ENCODE results near the gene PNPLA1. TPM values are rescaled to one million over a fixed set of nuclear protein-coding genes. Genes with fewer than 3 reads are reported as not detected.

The PNPLA1 gene
- polyA plus RNA-seq, 4 donors: 2.2 to 2.8 (median 2.6) TPM

GRCh38 chr6:36312854-36313648 lies 43.2 kb downstream of the PNPLA1 start:
- no peak for DNase-seq (ENCODE audit: low read depth in 4 of 4, low spot score in 3 of 4)

DNA sequence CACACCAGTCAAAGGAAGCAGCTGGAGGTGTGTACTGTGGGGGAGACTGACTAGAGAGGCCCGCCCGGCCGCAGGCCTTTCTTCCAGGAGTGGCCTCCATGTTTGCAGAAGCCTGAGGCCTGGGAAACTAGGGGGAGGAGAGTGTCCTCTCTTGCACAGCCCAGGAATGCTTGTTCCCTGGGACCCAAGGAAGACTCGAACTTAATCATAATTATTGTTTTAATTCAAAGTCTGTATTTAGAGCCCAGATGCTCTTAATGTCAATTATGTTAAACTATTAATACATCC lies 43.7 kb downstream of the PNPLA1 start:
- DNase-seq (ENCODE audit: low read depth in 4 of 4, low spot score in 3 of 4): no peak

DNA sequence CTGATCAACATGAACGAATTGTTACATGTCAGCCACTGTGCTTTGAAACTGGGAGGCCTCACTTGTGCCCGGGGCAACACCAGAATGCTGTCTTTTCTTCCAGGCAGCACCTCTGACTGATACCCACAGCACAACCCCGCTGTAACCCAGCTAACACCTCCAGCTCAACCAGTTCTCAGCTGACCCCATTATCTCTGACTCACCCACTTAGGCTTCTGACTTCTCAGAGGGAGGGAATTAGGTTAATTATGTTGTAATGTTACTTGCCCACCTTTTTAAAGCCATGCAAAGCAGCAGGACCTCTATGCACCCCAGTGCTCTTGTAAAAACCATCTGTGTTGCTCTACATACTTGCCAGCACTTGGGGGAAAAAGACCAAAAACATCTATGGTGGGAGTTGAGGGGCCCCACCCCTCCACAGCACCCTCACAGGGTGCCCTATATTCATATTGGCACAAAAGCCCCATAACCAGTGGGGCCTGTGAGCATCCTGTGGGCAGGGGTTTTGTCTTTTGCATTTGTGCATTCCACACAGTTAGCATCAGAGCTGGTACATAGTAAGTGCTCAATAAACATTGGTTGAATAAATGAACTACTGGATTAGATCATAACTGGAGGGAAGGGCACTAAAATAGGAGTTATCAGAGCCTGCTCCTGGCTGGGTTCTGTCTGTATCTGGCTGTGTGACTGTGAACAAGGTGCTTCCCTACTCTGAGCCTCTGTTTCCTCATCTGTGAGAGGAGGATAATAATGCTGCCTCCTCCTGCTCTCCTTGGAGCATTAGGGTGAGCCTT lies 44.6 kb downstream of the PNPLA1 start:
- no peak for DNase-seq (ENCODE audit: low read depth in 4 of 4, low spot score in 3 of 4)

DNA sequence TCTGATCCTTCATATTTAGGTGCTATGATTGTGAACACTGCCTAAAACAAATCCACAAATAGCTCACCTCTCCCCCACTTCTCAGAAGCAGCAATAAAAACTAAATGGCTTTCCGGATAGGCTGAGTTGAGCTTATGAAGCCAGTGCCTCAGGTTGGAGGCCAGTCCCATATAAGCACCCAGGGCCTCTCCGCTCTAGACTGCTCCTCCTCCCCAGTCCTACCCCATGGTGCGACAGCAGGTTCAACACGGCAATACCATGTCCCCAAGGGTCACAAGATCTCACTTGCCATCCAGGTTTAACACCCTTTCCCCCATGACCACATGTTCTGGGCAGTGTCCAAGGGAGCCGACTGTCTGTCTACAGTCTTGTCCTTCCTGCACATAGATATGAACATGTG lies 46.1 kb downstream of the PNPLA1 start:
- no peak for DNase-seq (ENCODE audit: low read depth in 4 of 4, low spot score in 3 of 4)

- no peak for DNase-seq (ENCODE audit: low read depth in 4 of 4, low spot score in 3 of 4)
These were observed 47.8 kb downstream of the PNPLA1 start for GRCh38 chr6:36317623-36318022.

DNA sequence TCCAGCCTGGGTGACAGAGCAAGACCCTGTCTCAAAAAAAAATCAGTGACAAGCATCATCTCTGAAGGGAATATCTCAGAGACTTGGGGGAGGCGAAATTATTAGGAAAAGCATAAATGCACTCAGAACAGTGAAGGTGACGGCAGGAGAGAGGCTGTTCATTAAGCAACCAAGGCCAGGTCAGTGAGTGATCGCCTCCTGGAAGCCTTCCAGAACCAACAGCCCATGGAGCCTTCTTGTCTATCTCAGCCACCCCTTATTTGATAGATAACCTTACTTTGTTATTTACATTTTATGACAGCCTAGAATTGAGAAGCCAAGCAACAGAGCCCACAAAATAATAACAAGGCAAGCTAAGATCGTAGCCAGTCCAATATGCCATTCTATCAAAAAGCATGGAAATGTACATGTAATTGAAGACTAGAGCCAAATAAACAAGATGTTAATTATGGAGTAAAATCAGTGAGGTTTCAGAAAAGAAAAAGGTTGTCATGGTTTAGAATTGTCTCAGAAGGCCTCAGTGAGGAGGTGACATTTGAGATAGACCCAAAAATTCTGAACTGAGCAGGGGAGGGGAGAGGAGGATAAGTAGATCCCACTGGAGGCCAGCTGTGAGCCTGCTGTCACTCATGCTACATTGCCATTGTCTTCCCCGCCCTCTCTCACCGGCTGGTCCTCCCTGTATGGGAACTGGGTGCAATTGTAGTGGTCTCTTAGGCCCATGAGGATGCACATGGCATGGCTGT lies 49.0 kb downstream of the PNPLA1 start:
- DNase-seq (ENCODE audit: low read depth in 4 of 4, low spot score in 3 of 4): no peak

GRCh38 chr6:36319436-36319762 lies 49.5 kb downstream of the PNPLA1 start:
- no peak for DNase-seq (ENCODE audit: low read depth in 4 of 4, low spot score in 3 of 4)

DNA sequence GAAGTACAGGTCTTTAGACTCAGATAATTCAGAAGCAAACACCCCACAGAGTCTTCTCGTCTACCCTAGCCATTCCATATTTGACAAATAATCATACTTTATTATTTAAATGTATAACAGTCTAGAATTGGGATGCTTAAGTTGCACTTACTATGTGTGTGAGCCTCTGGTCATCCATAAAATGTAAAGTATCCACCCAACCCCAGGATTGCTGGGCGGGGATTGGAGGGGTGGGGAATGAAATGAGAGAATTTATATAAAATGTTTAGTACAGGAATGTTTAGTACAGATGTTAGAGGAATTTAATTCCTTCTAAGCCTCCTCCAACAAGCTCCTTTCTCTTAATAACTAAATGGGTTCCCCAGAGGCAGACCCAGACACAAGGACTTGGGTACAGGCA lies 50.0 kb downstream of the PNPLA1 start:
- DNase-seq (ENCODE audit: low read depth in 4 of 4, low spot score in 3 of 4): no peak

DNA sequence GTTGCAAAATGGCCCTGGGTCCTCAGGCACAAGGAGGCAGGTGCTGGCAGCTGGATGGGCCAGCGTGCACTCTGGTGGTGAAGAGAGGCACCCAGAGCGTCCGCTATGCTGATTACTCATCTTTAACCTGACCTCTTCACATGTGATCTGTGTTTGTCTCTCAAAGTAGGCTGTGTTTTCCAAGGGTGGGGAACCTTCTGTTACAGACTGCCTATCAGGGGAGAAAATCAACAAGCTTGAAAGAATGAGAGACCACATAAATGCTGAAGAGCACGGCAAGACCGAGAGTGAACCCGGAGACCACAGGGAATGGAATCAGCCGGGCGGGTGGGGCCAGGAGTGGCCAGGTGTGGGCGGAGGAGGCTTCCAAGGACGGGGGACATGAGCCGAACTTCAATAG lies 50.6 kb downstream of the PNPLA1 start:
- no peak for DNase-seq (ENCODE audit: low read depth in 4 of 4, low spot score in 3 of 4)

- no peak for DNase-seq (ENCODE audit: low read depth in 4 of 4, low spot score in 3 of 4)
These were observed 52.7 kb downstream of the PNPLA1 start for GRCh38 chr6:36322591-36322990.

- DNase-seq (ENCODE audit: low read depth in 4 of 4, low spot score in 3 of 4): no peak
These were observed 53.2 kb downstream of the PNPLA1 start for GRCh38 chr6:36323062-36323461.

DNA sequence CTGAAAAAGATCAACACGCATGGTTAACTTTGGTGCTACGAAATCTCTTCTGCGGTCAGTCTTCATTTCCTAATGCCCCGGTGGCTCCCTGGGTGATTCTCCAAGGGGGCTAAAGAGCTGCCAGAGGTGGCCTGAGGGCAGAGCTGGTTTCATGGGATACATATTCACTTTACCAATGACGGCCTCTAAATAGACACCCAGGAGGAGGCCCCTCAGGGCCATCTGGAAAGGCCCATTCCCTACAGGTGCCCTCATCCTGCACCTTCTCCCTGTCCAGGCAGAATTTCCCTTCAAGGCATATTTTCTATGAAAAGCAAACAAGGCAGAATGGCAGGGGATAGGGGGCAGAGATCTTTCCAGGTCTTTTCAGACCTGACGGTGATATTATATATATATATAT lies 54.3 kb downstream of the PNPLA1 start:
- no peak for DNase-seq (ENCODE audit: low read depth in 4 of 4, low spot score in 3 of 4)

- DNase-seq (ENCODE audit: low read depth in 4 of 4, low spot score in 3 of 4): no peak
These were observed 54.9 kb downstream of the PNPLA1 start for GRCh38 chr6:36324715-36325114.

DNA sequence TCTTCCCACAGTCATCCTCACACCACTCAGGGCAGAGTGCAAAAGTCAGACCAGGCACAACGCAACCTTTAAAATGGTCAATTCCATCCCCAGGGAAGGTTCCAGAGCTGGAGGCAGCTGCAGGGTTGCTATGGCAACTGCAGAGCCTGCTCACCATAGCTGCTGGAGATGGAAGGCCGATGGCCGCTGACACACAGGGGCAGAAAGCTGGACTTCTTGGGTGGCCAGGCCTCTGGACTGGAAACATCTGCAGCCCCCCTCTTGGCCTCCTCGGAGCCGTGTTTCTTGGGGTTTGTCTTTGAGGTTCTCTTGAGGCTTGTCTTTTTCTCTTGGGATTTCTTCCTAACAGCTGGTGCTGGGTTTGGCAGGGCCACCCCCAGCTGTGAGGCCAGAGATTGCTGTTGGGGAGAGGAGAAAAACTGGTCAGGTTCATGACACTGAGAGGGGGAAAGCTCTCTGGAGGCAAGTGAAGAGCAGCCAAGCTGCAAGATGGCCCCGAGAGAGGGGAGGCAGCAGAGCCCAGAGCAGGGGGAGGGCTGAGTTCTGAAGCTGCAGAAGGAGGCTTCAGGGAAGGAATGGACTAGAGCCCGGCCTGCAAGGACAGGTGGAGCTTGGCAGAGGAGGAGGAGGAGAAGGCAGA lies 56.6 kb downstream of the PNPLA1 start:
- peak in 2 of 4 donors; percentile 43 to 47 for DNase-seq (ENCODE audit: low read depth in 4 of 4, low spot score in 3 of 4)

DNA sequence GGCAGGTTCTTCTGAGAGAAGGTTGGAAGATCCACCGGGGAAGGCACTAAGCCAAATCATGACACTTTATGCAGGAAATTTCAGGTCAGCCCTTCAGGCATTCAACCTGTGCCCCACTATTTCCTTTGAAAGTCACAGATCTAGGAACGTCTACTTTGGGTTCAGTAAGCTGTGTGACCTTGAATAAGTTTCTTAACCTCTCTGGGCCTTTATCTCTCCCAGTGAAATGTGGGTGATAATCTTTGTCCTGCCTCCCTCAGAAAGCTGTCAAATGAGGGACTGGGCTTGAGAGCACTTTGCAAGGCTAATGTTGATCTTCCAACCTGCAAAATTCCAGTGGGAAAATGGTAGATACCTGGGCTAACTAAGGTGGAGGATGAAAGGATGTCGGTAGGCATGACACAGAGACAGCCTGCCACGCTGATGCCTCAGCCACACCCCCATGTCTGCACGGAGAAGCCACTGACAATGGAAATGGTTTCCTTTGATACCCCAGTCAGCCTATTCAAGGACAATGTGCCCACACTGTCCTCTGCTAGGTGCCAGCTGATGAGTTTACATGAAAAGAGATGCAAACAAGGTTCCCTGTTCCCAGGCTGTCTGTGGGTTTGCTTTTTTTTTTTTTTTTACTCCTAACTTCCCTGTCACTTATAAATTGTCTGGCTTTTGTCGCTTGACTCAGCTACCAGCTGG lies 57.5 kb downstream of the PNPLA1 start:
- DNase-seq (ENCODE audit: low read depth in 4 of 4, low spot score in 3 of 4): no peak

DNA sequence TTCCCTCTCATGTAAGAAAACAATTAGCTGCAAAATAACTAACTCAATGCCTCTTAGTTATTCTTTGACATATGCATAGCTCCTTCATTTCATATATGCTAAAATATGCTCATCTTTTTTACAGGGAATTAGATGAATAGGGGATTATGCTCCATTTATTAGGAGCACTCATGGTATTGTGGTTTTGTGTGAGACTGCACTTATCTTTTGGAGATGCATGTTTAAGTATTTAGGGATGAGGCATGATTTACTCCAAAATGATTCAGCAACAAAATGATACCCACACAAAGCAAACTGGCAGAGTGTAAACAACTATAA lies 58.0 kb downstream of the PNPLA1 start:
- no peak for DNase-seq (ENCODE audit: low read depth in 4 of 4, low spot score in 3 of 4)

- no peak for DNase-seq (ENCODE audit: low read depth in 4 of 4, low spot score in 3 of 4)
These were observed 58.7 kb downstream of the PNPLA1 start for GRCh38 chr6:36328600-36328999.

- no peak for DNase-seq (ENCODE audit: low read depth in 4 of 4, low spot score in 3 of 4)
These were observed 60.0 kb downstream of the PNPLA1 start for GRCh38 chr6:36329798-36330291.

GRCh38 chr6:36330366-36330765 lies 60.5 kb downstream of the PNPLA1 start:
- no peak for DNase-seq (ENCODE audit: low read depth in 4 of 4, low spot score in 3 of 4)

- DNase-seq (ENCODE audit: low read depth in 4 of 4, low spot score in 3 of 4): no peak
These were observed 61.5 kb downstream of the PNPLA1 start for GRCh38 chr6:36331381-36331780.
